NCI-H1048 (cell line): Measurements from ENCODE around the gene CD8B2.
"Not testable (repeated sequence)": the region's sequence is repeated elsewhere in the genome, so short reads cannot be mapped to it uniquely, and the experiment has no call there.

Source experiments
- DNase-seq: peaks from one replicate; lab custom pipeline; 2025; lab: John Stamatoyannopoulos, UW

The CD8B2 gene

GRCh38 chr2:106551417-106552130, 64.4 kb downstream of the CD8B2 start:
- no peak for DNase-seq

DNA sequence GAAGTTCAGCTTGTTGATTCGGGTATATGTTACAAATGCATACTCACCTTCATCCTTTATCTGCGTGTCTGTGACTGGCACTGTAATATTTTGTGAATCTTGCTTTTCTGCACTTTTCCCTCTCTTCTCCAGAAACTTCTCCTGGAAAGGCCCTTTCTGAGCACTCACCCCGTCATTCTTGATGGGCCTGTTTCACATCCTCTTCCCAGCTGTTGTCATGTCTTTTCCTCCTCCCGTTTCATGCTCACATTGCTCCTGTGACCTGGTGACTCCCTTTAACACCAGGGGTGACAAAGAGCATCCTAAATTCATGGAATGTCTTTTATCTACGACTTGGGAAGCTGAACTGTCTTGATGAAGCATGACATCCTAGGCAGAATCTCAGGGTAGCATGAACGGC, 65.8 kb downstream of the CD8B2 start:
- no peak for DNase-seq

GRCh38 chr2:106553321-106553720, 66.2 kb downstream of the CD8B2 start:
- no peak for DNase-seq

DNA sequence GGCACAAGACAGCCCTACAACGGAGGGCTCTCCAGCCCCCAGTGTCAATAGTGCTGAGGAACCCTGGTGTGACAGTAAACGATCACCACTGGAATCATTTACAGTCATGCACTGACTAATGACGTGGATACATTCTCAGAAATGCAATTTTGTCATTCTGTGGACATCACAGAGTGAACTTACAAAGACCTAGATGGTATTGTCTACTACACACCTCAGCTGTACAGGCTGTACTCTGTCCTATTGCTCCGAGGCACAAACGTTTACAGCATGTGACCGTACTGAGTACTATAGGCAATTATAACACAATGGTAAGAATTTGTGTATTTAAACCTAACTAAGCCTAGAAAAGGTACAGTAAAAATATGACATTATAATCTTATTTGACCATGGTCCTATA, 67.2 kb downstream of the CD8B2 start:
- no peak for DNase-seq

- DNase-seq, result no peak
Measured at GRCh38 chr2:106555053-106555452, 67.9 kb downstream of the CD8B2 start.

GRCh38 chr2:106559786-106560185, 72.6 kb downstream of the CD8B2 start:
- DNase-seq, result not testable (repeated sequence)

- DNase-seq, result no peak
Measured at GRCh38 chr2:106560773-106561172, 73.6 kb downstream of the CD8B2 start.

DNA sequence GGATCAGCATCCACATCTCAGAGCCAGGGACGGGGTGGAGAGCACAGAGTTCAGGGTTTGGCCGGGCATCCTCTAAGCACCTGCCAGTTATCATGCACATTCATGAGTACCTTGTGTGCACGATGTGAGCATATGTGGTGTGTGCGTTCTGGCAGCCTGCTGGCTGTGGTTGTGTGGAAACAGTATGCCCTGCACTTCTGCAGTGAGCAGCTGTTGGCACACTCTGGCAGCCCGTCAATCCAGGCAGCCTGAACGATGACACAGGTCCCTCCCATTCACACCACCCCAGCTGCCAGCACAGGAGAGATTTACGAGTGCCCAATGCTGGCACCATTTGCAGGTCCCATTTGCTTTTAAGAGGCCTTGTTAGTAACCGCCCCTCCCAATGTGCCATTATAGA, 74.2 kb downstream of the CD8B2 start:
- no peak for DNase-seq

GRCh38 chr2:106561803-106562202, 74.6 kb downstream of the CD8B2 start:
- DNase-seq, result no peak

GRCh38 chr2:106562268-106563186, 75.4 kb downstream of the CD8B2 start:
- no peak for DNase-seq

- no peak for DNase-seq
Measured at GRCh38 chr2:106563195-106563594, 76.0 kb downstream of the CD8B2 start.

GRCh38 chr2:106565599-106565998, 78.4 kb downstream of the CD8B2 start:
- no peak for DNase-seq

- no peak for DNase-seq
Measured at GRCh38 chr2:106566050-106566449, 78.9 kb downstream of the CD8B2 start.

- DNase-seq, result not testable (repeated sequence)
Measured at GRCh38 chr2:106566484-106566883, 79.3 kb downstream of the CD8B2 start.

DNA sequence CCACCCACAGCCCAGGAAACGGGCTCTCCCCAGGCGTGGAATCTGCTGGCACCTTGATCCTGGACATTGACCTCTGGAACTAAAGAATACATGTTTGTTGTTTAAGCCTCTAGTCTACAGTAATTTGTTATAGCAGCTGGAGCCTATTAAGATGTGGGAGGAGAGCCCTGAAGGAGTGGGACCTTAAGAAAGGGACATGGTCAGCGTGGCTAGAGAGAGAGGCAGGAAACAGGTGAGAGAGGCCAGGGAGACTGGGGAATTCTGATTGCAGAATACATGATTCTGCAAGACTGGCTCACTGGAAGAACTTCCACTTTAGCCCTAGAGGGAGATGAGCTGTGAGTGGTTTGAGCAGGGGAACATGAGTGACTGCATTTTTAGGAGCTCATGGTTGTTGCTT, 83.2 kb downstream of the CD8B2 start:
- no peak for DNase-seq
